GM21786 (cell line): Measurements from ENCODE around the gene TUSC2.
A peak's percentile ranks its signal among the peaks of the same experiment; 100 is the strongest.
"Not testable (repeated sequence)": the region's sequence is repeated elsewhere in the genome, so short reads cannot be mapped to it uniquely, and the experiment has no call there.

Source experiments
- ATAC-seq: cut with Tn5 transposase; IDR thresholded peaks from one replicate; pipeline ENCODE4 v1.9.1; 2021; ENCODE audit not compliant: unreplicated experiment

Gene TUSC2

GRCh38 chr3:50297384-50297775 is 30.6 kb downstream of the TUSC2 start:
- no peak for ATAC-seq

GRCh38 chr3:50296721-50297383 is 31.2 kb downstream of the TUSC2 start:
- no peak for ATAC-seq

- ATAC-seq = no peak
Measured at GRCh38 chr3:50295553-50296431, 32.2 kb downstream of the TUSC2 start.

- no peak for ATAC-seq
Measured at GRCh38 chr3:50294492-50295403, 33.3 kb downstream of the TUSC2 start.

GRCh38 chr3:50294089-50294488 is 33.9 kb downstream of the TUSC2 start:
- ATAC-seq = no peak

GRCh38 chr3:50293079-50293801 is 34.8 kb downstream of the TUSC2 start:
- no peak for ATAC-seq

GRCh38 chr3:50292159-50293078 is 35.6 kb downstream of the TUSC2 start, which contains the start of gene IFRD2:
Gene IFRD2, minus strand, starts transcription at chr3:50292429. Its CDS starts 155 bp downstream, at chr3:50292274.
- peak; percentile 98 for ATAC-seq

- no peak for ATAC-seq
Measured at GRCh38 chr3:50290161-50290641, 37.8 kb downstream of the TUSC2 start.

GRCh38 chr3:50289130-50289529 is 38.9 kb downstream of the TUSC2 start:
- no peak for ATAC-seq

- no peak for ATAC-seq
Measured at GRCh38 chr3:50288387-50289007, 39.5 kb downstream of the TUSC2 start.

- ATAC-seq = no peak
Measured at GRCh38 chr3:50287262-50287661, 40.8 kb downstream of the TUSC2 start.

GRCh38 chr3:50286322-50287227 is 41.4 kb downstream of the TUSC2 start:
- ATAC-seq = no peak

GRCh38 chr3:50284121-50284520 is 43.9 kb downstream of the TUSC2 start:
- not testable (repeated sequence) for ATAC-seq

- ATAC-seq = no peak
Measured at GRCh38 chr3:50279255-50280016, 48.6 kb downstream of the TUSC2 start.

GRCh38 chr3:50278880-50279224 is 49.2 kb downstream of the TUSC2 start, which contains the start of gene LSMEM2:
Gene LSMEM2, plus strand, starts transcription at chr3:50279087. Its CDS starts 27 bp downstream, at chr3:50279114.
- ATAC-seq = no peak

GRCh38 chr3:50278123-50278879 is 49.7 kb downstream of the TUSC2 start:
- no peak for ATAC-seq
